ENCODE measurements around the gene THAP4.
"Not testable (repeated sequence)": the region's sequence is repeated elsewhere in the genome, so short reads cannot be mapped to it uniquely, and the experiment has no call there.

The THAP4 gene

DNA sequence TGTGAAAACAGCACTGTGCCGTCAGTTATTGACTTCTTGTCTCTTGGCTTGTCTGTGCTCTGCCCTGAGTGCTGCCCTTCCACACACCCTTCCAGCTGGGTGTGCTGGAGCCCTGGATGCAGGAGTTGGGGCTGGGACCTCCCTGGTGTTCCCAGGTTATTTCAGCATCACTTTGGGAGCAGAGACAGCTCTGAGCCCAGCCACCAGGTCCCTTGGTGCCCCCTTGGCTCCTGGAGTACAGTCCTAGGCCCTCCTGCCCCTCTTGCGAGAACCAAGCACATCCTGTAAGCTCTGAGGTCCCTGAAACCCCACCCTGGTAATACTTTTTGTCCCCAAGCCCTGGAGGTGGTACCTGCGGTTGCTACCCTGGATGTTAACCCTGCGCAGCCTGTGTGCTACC lies 54.2 kb downstream of the THAP4 start:
- DNase-seq (ENCODE audit: low spot score), result no peak

DNA sequence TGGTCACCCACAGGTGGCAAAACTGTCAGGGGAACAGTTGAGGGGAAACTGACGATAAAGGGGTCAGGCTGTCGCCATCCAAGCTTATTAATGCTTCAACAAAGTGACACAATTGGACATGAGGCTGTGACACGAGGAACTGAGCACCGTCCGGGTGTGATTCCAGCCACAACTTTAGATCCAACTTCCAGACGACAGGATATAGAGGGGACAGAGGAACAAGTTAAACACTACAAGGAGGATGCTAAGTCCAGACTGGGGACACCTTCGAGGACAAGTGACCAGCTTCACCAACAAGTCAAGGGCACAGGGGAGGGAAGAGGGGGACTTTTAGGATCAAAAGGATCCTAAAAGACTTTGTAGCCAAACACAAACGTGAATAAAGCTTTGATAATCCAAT lies 54.6 kb downstream of the THAP4 start:
- DNase-seq (ENCODE audit: low spot score), result no peak

DNA sequence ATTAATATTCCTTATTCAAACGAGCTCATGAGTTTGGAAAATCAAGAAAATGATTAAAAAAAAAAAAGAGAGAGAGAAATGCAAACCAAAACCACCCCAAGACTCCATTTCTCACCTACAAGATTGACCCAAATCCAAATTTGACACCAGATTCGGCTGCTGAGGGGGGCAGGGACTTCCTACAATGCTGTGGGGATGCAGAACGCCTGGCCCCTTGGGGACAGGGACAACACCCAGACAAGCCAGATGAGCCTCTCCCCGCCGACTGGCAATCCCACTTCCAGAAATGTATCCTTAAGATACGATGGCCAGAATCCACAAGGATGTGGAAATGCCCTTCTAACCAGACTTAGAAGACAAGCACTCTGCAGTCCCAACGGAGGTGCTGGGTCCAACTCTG lies 57.7 kb downstream of the THAP4 start:
- no peak for DNase-seq (ENCODE audit: low spot score)

DNA sequence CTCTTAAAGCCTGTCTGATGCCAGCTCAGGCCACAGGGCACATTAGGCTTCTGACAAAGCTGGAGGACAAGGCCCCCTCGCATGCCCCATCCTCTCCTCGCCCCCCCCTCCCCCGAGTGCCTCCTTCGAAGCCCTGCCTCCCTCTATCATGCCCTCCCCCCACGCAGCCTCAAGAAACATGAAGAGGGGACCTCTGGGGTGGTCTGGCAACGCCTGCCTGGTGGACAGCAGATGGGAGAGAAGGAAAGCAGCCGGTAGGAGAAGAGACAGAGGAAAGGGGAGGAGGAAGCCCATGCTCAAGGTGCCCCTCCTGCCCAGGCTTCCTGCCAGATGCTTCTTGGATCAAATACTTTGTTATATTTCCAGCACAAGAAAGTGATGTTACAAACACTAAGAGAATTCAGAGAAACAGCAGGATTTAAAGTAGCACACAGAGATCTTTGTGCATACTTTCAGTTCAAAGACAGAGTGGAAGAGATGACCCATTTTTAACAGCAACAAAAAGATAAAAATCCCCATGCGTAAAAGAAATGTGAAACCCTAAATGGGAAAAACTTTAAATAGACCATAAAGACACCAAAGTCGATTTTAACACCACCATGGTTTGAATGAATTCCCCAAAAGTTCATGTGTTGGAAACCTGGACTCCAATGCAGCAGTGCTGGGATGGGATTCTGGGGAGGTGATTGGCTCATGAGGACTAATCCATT lies 59.4 kb downstream of the THAP4 start:
- no peak for DNase-seq (ENCODE audit: low spot score)

DNA sequence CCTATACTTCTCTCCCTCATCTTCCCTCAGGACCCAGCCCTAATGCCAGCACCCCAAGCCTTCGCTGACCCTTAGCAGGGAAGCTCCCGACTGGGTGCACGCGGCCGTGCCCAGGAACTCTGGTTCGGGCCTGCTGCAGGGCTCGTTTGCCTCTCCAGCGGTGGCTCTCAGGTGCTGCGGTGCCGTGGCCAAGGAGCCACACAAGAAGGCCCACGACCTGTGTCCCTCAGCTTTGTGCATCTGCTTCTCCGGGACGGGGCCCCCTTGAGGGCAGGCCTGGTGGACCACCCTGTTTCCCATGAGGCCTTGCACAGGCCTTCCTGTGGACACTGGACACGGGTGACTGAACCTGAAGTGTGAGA lies 60.7 kb downstream of the THAP4 start:
- DNase-seq (ENCODE audit: low spot score), result no peak

DNA sequence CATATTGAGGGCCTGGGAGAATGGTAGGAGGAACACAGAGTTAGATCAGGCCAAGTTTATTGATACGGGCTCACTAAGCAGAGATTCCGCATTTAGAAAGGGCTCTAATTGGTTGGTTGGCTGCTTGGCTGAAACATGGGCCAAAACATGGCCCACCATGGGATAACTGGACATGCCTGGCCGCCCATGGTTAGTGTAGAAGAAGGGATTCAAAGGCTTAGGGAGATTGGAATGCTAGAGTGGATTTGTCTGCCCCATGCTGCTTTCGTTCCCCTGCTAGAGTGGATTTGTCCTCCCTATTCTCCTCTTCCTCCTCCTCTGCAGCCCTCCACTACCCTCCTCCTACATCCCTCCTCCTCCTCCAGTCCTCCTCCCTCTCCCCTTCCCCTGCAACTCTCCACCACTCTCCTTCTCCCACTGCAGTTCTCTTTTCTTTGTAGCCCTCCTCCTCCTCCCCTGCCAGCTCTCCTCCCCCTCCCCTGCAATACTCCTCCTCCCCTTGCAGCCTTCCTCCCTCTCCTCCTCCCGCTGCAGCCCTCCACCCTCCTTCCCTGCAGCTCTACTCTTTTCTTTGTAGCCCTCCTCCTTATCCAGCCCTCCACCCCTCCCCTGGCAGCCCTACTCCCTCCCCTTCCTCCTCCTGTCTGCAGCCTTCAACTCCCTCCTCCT lies 61.2 kb downstream of the THAP4 start:
- DNase-seq (ENCODE audit: low spot score), result no peak

DNA sequence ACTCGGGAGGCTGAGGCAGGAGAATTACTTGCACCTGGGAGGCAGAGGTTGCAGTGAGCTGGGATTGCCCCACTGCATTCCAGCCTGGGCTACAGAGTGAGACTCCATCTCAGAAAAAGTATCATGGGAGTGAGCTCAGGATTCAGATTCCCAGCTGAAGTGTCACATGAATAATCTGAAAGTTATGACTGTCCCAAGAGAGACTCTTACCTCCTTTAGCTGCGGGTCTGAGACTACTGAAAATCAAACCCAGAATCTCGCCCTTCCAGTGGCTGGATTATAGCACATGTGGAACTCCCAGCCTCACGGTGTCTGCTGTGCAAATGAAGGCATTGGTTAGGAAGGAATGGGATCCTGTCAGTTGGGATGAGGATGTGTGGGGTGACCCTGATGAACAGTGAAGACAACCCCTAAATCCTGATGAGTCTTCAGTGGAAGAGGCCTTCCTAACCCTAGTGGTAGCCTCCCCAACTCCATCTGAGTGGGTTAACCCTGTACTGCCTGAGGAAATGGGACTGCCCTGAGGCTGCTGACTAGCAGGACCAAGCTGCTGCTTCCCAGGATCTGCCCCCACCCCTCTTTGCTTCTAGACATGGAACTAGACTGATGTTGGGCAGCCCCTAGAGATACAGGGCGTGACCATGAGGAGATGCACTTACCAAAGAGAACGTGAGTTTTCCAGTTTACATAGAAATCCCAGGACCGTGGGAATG lies 61.9 kb downstream of the THAP4 start:
- DNase-seq (ENCODE audit: low spot score), result no peak

DNA sequence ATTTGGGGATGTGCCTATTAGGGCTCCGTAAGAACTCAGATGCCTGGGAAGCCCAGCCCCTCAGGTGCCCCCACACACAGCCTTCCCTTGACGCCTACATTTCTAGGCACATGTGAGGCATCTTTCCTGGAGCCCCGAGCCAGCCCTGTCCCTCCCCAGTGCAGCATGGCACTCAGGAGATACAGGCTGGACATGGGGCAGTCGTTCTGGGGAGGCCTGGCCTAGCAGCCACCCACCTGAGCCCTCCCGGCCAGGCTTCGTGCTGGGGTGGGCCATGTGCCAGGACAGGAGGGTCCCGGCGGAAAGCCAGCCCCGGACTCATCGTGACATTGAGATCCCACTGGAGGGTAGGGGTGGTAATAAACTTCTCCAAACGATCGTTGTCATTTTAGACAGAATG lies 63.2 kb downstream of the THAP4 start:
- DNase-seq (ENCODE audit: low spot score), result no peak

DNA sequence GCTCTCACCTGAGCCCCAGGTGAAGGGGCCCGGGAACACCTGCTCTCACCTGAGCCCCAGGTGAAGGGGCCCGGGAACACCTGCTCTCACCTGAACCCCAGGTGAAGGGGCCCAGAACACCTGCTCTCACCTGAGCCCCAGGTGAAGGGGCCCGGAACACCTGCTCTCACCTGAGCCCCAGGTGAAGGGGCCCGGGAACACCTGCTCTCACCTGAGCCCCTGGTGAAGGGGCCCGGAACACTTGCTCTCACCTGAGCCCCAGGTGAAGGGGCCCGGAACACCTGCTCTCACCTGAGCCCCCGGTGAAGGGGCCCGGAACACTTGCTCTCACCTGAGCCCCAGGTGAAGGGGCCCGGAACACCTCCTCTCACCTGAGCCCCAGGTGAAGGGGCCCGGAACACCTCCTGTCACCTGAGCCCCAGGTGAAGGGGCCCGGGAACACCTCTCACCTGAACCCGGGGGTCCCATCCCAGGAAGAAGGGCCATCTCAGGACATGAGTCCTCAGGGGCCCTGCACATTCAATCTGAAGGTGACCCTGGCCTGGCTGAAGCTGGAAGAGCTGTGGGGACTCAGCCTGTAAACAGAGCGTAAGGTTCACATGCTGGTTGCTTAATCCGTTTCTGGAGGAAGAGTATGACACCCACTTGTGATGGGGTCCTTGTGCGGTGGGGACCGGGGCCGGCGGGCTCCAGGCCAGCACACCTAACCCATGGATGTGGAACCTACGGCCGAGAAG lies 63.9 kb downstream of the THAP4 start:
- DNase-seq (ENCODE audit: low spot score), result not testable (repeated sequence)

DNA sequence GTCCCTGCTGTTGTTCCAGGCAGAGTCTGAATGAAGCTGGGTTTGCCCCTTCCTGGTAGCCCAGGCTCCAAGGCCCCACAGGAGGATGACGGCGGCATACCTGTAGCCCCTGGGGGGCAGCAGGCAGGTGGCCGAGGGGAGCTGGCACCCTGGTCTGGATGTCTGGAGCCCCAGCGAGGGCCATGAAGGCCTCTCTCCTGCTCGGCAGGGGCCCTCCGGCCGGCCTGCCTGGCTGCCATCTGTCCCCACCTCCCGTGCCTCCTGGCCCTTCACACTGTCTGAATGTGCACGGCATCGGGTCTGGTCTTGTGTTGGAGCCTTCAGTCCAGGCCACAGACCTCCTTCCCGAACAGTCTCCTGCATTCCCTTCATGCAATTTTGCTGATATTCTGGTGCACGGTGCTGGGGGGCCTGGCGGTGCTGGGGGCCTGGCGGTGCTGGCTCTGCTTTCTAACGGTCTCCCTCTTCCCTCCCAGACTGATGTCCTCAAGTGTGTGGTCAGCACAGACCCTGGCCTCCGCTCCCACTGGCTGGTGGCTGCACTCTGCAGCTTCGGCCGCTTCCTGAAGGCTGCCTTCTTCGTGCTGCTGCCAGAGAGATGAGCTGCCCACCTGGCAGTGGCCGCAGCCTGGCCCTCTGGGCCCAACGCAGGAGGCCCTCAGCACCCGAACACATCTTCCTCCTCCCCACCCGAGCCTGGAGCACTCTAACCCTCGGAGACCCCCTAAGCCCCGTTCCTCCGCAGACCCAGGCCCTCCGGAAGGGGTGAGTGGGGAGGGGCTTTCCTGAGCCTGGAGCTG lies 64.9 kb downstream of the THAP4 start:
- no peak for DNase-seq (ENCODE audit: low spot score)

DNA sequence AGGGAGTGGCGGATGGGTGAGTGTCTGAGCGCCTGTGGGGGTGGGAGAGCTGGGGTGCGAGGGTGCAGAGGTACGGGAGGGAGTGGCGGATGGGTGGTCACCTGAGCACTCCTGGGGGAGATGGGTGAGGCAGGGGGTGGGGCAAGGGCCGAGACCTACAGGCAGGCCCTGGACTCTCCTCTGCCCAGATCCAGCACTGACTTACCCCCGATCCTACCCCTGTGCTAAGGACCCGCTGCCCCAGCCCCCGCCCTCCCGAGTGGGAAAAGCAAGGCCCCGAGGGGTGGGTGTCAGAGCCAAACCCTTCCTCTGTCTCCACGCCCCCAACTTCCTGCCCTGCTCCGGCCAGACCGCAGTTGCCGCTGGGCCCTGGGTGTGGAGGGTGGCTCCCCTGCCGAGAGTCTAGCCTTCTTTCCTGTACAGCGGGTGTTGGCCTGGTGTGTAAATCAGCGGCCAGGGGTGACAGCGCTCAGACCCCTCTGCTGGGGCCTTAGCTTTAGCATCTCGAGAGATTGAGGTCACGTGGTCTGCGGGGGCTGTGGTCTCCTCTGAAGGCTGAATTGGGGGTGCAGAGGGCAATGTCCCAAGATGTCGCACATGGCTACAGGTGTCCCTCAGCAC lies 65.9 kb downstream of the THAP4 start:
- no peak for DNase-seq (ENCODE audit: low spot score)

DNA sequence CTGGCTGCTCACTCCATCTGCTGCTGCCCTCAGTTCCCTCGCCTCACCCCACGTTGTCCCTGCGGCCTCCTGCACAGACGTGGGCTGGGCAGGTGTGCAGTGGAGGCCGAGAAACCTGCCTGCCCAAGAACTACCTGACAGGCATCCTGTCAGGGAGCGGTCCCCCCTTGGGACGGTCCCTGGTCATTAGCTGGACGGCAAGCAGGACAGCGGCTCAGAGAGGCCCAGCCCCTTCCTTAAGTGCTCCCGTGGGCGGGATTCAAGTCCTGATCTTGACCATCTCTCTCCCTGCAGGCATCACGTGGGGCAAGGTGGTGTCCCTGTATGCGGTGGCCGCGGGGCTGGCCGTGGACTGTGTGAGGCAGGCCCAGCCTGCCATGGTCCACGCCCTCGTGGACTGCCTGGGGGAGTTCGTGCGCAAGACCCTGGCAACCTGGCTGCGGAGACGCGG lies 67.1 kb downstream of the THAP4 start:
- no peak for DNase-seq (ENCODE audit: low spot score)

DNA sequence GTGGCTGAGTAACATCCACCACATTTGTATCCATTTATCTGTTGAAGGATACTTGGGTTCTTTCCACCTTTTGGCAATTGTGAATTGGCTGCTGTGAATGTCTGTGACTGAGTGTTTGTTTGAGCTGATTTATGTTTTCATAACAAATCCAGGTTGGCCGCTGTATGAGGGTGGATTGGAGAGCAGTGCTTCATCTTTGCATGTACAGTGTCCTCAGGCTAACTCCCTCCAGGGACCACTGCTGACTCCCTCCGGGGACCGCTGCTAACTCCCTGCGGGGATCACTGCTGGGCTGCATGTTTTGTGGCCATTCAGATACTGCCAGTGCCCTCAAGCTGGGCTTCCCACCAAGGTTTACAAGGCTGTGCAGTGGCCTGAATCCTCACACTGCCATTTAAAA lies 68.2 kb downstream of the THAP4 start:
- no peak for DNase-seq (ENCODE audit: low spot score)

DNA sequence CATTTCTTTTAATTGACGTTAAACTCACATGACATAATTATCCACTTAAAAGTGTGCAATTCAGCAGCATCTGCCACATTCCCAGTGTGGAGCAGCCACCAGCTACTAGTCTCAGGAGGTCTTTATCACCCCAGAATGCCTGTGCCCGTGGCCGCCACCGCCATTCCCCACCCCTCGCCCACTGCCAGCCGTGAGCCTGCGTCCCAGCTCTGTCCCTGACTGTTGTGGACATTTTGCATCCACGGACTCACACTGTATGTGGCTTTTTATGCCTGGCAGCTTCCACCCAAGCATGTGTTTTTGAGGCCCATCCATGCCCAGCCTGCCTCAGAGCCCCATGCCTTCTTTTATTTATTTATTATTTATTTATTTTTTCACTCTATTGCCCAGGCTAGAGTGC lies 69.2 kb downstream of the THAP4 start:
- DNase-seq (ENCODE audit: low spot score), result no peak

DNA sequence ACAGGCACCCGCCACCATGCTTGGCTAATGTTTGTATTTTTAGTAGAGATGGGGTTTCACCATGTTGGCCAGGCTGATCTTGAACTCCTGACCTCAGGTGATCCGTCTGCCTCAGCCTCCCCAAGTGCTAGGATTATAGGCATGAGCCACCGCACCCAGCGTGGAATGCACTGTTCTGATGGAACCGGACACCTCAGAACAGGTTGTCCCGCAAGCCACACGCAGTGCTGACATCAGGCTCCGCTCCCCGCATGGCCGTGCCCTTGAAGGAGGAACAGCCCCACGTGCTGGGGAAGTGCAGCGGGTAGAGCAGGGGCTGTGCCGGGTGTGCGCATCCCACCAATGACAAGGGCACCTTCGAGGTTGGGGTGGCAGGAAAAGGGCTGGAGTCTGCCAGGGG lies 69.7 kb downstream of the THAP4 start:
- not testable (repeated sequence) for DNase-seq (ENCODE audit: low spot score)

DNA sequence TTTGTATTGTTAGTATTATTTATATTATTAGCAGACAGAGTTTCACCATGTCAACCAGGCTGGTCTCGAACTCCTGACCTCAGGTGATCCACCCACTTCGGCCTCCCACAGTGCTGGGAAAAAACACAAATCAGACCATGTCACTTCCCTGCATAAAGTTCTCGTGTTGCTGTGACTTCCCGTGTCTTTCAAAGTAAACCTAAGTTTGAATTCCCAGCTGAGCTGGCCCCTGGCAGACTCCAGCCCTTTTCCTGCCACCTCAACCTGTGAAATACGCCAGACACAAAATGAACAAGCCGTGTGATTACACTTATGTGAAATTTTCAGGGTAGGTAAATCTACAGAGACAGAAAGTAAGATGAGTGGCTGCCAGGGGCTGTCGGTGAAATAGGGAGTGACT lies 70.5 kb downstream of the THAP4 start:
- DNase-seq (ENCODE audit: low spot score), result no peak

DNA sequence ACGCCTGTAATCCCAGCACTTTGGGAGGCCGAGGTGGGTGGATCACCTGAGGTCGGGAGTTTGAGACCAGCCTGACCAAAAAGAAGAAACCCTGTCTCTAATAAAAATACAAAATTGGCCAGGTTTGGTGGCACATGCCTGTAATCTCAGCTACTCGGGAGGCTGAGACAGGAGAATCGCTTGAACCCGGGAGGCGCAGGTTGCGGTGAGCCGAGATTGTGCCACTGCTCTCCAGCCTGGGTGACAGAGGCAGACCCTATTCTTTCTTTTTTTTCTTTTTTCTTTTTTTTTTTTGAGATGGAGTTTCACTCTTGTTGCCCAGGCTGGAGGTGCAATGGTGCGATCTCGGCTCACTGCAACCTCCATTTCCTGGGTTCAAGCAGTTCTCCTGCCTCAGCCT lies 70.9 kb downstream of the THAP4 start:
- DNase-seq (ENCODE audit: low spot score), result not testable (repeated sequence)

DNA sequence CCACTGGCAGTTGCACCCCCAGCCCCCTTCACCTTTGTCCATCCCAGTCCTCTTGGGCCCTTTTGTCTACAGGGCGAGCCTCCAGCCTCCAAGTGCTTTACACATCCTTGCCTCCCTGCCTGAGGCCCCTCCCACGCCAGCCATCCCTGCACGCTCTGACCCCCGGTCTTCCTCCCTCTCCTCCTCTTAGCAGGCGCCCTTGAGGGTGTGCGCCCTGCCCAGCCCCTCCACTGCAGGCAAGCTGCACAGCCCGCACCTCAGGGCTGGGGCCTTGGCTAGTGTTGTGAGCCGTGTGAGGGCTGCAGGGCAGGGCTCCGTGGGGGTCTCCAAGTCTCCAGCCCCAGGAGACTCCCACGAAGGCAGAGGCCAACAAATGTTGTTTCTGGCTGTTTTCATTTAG lies 71.5 kb downstream of the THAP4 start:
- DNase-seq (ENCODE audit: low spot score), result no peak

DNA sequence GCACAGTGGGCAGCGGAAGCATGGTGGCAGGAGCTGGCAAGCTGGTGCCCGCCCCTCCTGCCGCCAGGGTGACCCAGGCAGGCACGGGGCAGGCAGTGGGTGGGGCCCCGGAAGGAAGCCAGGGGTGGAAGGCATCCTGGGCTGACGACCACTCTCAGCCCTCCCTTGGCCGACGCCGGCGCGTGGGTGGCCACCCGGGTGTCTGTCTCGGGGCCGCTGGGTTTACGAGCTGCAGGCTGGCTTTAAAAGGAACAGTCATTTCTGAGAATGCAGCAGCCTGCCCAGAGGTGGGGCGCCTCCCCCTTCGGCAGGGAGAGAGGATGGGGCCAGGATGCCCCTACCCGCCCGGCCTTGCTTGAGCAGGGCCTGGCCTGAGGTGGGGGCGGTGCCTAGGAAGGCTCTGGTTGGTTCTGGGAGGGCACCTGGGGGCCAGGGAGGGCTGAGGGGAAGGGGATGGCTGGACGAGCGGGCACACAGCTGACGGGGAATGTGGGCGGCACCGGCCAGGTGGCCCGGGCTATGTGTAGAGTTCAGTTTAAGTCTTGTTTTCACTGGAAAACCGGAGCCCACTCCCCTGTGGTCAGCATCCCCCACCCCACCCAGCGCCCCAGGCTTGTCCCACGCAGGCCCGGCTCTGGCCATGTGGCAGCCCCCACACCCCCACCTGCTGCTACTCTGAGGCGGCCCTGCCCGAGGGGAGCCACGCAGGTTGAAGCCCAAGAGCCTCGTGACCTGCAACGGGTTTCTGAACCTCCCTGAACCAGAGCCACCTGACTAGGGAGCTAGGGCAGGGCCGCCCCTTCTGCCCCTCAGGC lies 72.2 kb downstream of the THAP4 start:
- no peak for DNase-seq (ENCODE audit: low spot score)

DNA sequence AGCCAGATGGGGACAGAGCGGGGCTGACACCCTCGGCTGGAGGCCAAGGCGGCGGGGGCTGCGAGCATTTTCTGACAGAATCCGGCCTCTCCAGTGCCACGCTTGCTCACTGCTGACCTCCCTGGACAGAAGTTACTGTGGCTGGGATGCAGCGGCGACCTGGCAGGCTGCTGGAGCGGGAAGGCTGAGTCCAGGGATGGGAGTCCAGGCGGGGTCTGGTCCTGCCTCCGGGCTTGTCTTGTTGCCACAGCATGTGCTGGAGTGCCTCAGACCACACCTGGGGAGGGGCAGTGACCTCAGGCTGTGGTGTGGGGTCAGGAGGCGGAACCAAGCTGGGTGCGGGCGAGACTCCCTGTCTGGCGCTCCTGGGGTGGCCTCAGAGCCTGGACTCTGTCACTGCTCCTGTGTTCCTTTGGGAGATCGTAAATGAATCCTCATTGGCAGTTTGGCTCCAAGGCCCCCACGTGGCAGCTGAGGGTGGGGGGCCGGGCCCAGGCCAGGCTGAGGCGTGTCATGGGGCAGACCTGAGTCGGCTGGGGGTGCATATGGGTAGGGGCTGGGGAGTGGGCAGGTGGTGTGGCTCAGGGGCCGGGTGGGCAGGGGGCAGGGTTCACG lies 72.9 kb downstream of the THAP4 start:
- no peak for DNase-seq (ENCODE audit: low spot score)

Measured in SW480 (cell line).